Measurements from ENCODE around the gene TEF.

The TEF gene

DNA sequence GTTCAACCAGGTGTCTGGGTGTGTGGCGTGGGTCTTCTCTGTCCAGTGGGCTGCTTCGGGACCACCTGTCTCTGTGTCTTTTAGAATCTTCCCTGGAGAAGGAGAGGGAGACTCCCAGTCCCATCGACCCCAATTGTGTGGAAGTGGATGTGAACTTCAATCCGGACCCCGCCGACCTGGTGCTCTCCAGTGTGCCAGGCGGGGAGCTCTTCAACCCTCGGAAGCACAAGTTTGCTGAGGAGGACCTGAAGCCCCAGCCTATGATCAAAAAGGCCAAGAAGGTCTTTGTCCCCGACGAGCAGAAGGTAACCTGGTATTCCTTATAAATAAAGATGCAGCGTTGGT, 12.2 kb downstream of the TEF start:
- no peak for TF ChIP-seq REST (IDR thresholded peaks at IDR 0.05; ENCODE audit: low read depth)
- TF ChIP-seq RAD21 (IDR thresholded peaks at IDR 0.05; ENCODE audit: low read depth): no peak
- TF ChIP-seq, protein P1, sequence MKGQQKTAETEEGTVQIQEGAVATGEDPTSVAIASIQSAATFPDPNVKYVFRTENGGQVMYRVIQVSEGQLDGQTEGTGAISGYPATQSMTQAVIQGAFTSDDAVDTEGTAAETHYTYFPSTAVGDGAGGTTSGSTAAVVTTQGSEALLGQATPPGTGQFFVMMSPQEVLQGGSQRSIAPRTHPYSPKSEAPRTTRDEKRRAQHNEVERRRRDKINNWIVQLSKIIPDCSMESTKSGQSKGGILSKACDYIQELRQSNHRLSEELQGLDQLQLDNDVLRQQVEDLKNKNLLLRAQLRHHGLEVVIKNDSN (IDR thresholded peaks at IDR 0.05): no peak
- TF ChIP-seq ZBTB7A (IDR thresholded peaks at IDR 0.05; ENCODE audit: low read depth): no peak
- TF ChIP-seq EGR1 (IDR thresholded peaks at IDR 0.05): no peak
- TF ChIP-seq, protein P2, sequence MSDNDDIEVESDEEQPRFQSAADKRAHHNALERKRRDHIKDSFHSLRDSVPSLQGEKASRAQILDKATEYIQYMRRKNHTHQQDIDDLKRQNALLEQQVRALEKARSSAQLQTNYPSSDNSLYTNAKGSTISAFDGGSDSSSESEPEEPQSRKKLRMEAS (IDR thresholded peaks at IDR 0.05): no peak
- TF ChIP-seq FOXM1 (IDR thresholded peaks at IDR 0.05; ENCODE audit: borderline replicate concordance, low read depth): no peak
- no peak for TF ChIP-seq CREB1 (IDR thresholded peaks at IDR 0.05; ENCODE audit: low read depth)
- TF ChIP-seq TCF12 (IDR thresholded peaks at IDR 0.05; ENCODE audit: low read depth): no peak
- TF ChIP-seq TEAD4 (IDR thresholded peaks at IDR 0.05): no peak
- TF ChIP-seq YY1 (IDR thresholded peaks at IDR 0.05; ENCODE audit: low read depth): no peak
- no peak for TF ChIP-seq EP300 (IDR thresholded peaks at IDR 0.05; ENCODE audit: borderline replicate concordance)
- no peak for TF ChIP-seq CEBPB (IDR thresholded peaks at IDR 0.05)

DNA sequence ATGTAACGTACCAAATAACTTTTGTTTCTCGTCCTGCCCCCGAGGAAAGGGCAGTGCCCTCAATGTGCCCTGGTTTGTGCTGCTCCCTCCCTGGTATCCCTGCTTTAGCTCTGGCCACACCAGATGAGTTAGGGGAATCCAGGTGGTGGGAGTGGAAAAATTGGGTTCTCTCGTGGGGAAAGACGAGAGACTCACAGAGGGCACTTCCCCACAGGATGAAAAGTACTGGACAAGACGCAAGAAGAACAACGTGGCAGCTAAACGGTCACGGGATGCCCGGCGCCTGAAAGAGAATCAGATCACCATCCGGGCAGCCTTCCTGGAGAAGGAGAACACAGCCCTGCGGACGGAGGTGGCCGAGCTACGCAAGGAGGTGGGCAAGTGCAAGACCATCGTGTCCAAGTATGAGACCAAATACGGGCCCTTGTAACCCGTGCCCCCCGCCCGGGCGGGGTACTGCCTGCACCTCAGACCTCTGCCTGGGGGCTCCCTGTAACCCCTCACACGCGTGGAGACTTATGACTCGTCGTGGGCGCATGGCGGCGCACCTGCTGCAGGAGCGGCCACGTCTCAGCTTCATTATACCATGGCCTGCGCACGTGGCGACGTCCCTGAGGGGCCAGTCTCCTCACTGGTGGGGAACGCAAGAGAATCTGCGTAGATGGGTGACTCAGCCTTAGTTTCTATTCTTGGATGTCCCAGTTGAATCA, 13.9 kb downstream of the TEF start:
- TF ChIP-seq, protein P1 (IDR thresholded peaks at IDR 0.05): no peak
- TF ChIP-seq FOXM1 (IDR thresholded peaks at IDR 0.05; ENCODE audit: borderline replicate concordance, low read depth) (no peak), CREB1 (IDR thresholded peaks at IDR 0.05; ENCODE audit: low read depth) (no peak), NFIC (IDR thresholded peaks at IDR 0.05) (no peak), EGR1 (IDR thresholded peaks at IDR 0.05) (no peak), YY1 (IDR thresholded peaks at IDR 0.05; ENCODE audit: low read depth) (no peak), CEBPB (IDR thresholded peaks at IDR 0.05) (no peak), EP300 (IDR thresholded peaks at IDR 0.05; ENCODE audit: borderline replicate concordance) (no peak), TCF12 (IDR thresholded peaks at IDR 0.05; ENCODE audit: low read depth) (no peak), RAD21 (IDR thresholded peaks at IDR 0.05; ENCODE audit: low read depth) (no peak), TAF1 (IDR thresholded peaks at IDR 0.05; ENCODE audit: low read depth) (no peak), ZBTB7A (IDR thresholded peaks at IDR 0.05; ENCODE audit: low read depth) (no peak), REST (IDR thresholded peaks at IDR 0.05; ENCODE audit: low read depth) (no peak), TEAD4 (IDR thresholded peaks at IDR 0.05) (no peak)
- TF ChIP-seq, protein P2 (IDR thresholded peaks at IDR 0.05): no peak

- no peak for TF ChIP-seq REST (IDR thresholded peaks at IDR 0.05; ENCODE audit: low read depth)
- no peak for TF ChIP-seq TAF1 (IDR thresholded peaks at IDR 0.05; ENCODE audit: low read depth)
- TF ChIP-seq TCF12 (IDR thresholded peaks at IDR 0.05; ENCODE audit: low read depth): no peak
- no peak for TF ChIP-seq ZBTB7A (IDR thresholded peaks at IDR 0.05; ENCODE audit: low read depth)
- TF ChIP-seq EGR1 (IDR thresholded peaks at IDR 0.05): no peak
- TF ChIP-seq CEBPB (IDR thresholded peaks at IDR 0.05): no peak
- TF ChIP-seq YY1 (IDR thresholded peaks at IDR 0.05; ENCODE audit: low read depth): no peak
These were observed 15.5 kb downstream of the TEF start for GRCh38 chr22:41397143-41397811.

GRCh38 chr22:41398921-41399320, 17.2 kb downstream of the TEF start:
- TF ChIP-seq TEAD4 (IDR thresholded peaks at IDR 0.05) (no peak), CEBPB (IDR thresholded peaks at IDR 0.05) (no peak), FOXM1 (IDR thresholded peaks at IDR 0.05; ENCODE audit: borderline replicate concordance, low read depth) (no peak)

Data from Ishikawa (cell line).